Spleen (tissue), 11 donors: Measurements from ENCODE around the gene ZMYND15. TPM values are rescaled to one million over a fixed set of nuclear protein-coding genes. Genes with fewer than 3 reads are reported as not detected.
A peak's percentile ranks its signal among the peaks of the same experiment; 100 is the strongest.

Source experiments
- DNase-seq: peaks from one replicate; pipeline ENCODE4 v3.0.0-alpha.2; 2020
- H3K27ac ChIP-seq, 8 donors: fragments of 200-600 bp; sonication (generic) in 7 of 8; 1 replicate in 4 of 8; 2 replicates in 4 of 8; pipeline versions ENCODE4 v1.5.0 to v1.8.0; 2016 to 2021; ENCODE audit warnings: inconsistent platforms in 4 of 8, mild to moderate bottlenecking in 4 of 8, moderate library complexity in 1 of 8
- H3K27me3 ChIP-seq, 7 donors: fragments of 200-600 bp; sonication (generic) in 6 of 7; replicated peaks in 1 of 7; 1 replicate in 4 of 7; 2 replicates in 3 of 7; pipeline versions ENCODE4 v1.5.0 to v1.8.0; 2016 to 2021; ENCODE audit warnings: inconsistent platforms in 3 of 7, mild to moderate bottlenecking in 1 of 7
- H3K36me3 ChIP-seq, 6 donors: fragments of 200-600 bp; sonication (generic) in 5 of 6; 1 replicate in 4 of 6; 2 replicates in 2 of 6; pipeline versions ENCODE4 v1.5.0 to v1.8.0; 2016 to 2021; ENCODE audit warnings: inconsistent platforms in 2 of 6
- H3K4me1 ChIP-seq, 6 donors: fragments of 200-600 bp; sonication (generic) in 5 of 6; 1 replicate in 3 of 6; 2 replicates in 3 of 6; pipeline versions ENCODE4 v1.5.0 to v1.8.0; 2016 to 2021; ENCODE audit warnings: inconsistent platforms in 3 of 6
- H3K4me3 ChIP-seq, 8 donors: fragments of 200-600 bp; sonication (generic) in 7 of 8; 1 replicate in 4 of 8; 2 replicates in 4 of 8; pipeline versions ENCODE4 v1.5.0 to v1.8.0; 2016 to 2021; ENCODE audit warnings: inconsistent platforms in 4 of 8, mild to moderate bottlenecking in 4 of 8, moderate library complexity in 2 of 8
- H3K9me3 ChIP-seq, 8 donors: fragments of 200-600 bp; sonication (generic) in 7 of 8; 1 replicate in 4 of 8; 2 replicates in 4 of 8; pipeline versions ENCODE4 v1.5.0 to v1.8.0; 2016 to 2021; ENCODE audit warnings: inconsistent platforms in 4 of 8
- POLR2A ChIP-seq, 3 donors: fragments of 450-650 bp; IDR thresholded peaks; one replicate each; pipeline ENCODE4 v1.5.1; 2017; ENCODE audit warnings: antibody characterized with exemption in 3 of 3, mild to moderate bottlenecking in 1 of 3
- POLR2AphosphoS5 ChIP-seq, 3 donors: sonication (generic); formaldehyde crosslinking; IDR thresholded peaks; one replicate each; pipeline ENCODE4 v1.5.1; 2017; ENCODE audit warnings: antibody characterized with exemption in 3 of 3
- WGBS, 5 donors: extraction: QIAGEN DNeasy Blood & Tissue Kit in 3 of 5; methylation state at CpG; one replicate each; pipeline versions ENCODE4 v1.1.5 to v1.1.7; 2013 to 2018; 5-methylcytosine and 5-hydroxymethylcytosine counted together
- intact Hi-C: fragments of 100-400 bp; cut with DNase I; formaldehyde crosslinking; loops from one replicate; pipeline ENCODE4 v1.15.0; 2023; ENCODE audit warnings: low total_unique reads
- polyA plus RNA-seq, 3 donors: library from polyadenylated mRNA; stranded (reverse); fragments of 200-250 nt; gene quantifications; one replicate each; pipeline ENCODE4 v1.2.1, GENCODE V29; 2013
- total RNA-seq, 7 donors: library from RNA; depleted of rRNA in 3 of 7; stranded (reverse); fragments of >200 nt in 3 of 7; fragmentation: NEBNext Ultra II Directional in 4 of 7; extraction: Animal tissue kit (Norgen Biotek cat#: 25700) in 4 of 7; gene quantifications; one replicate each; pipeline versions ENCODE4 v1.1.0 to v1.2.1, GENCODE V29; 2016 to 2021
- TF ChIP-seq, protein P1 (sequence below), 11 experiments: fragments of 200-600 bp in 7 of 11; fragments of 450-650 bp in 4 of 11; sonication (generic) in 4 of 11; IDR thresholded peaks in 8 of 11; conservative IDR thresholded peaks in 3 of 11; 1 replicate in 7 of 11; 2 replicates in 4 of 11; pipeline versions ENCODE4 v1.4.0 to v1.8.0; 2016 to 2021; ENCODE audit warnings: antibody characterized with exemption in 11 of 11, inconsistent platforms in 4 of 11, mild to moderate bottlenecking in 1 of 11
- donor health status: healthy with polysubstance abuse.
- donor health status: DM: no; HTN: no; CAD: no; lungs with moderate emphysema.
- donor health status: DM: no; HTN: no; CAD: no.
- donor health status: Bipolar disorder and iron deficiency.
- donor health status: healthy.
- donor health status: DM: no; HTN: no; CAD: no.
- donor health status: DM: yes; HTN: yes; CAD: no.

Gene ZMYND15
- total and polyA plus RNA-seq, 10 donors = 1.8 to 11.5 (median 4.1) TPM

DNA sequence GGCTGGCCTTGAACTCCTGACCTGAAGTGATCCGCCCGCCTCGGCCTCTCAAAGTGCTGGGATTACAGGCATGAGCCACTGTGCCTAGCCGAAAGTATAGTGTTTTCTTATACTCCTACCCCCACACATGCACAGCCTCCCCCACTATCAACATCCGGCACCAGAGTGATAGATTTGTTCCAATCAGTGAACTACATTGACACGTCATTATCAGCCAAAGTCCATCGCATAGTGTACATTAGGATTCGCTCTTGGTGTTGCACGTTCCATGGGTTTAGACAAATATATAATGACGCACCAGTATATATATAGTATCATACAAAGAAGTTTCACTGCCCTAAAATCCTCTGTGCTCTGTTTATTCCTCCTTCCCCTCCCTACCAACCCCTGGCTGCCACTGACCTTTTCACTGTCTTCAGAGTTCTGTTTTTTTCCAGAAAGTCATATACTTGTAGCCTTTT is 20.2 kb downstream of the ZMYND15 start:
- H3K9me3 ChIP-seq = no peaks in the 10 kb centered on the region
- no peak for DNase-seq
- intact Hi-C loops = no loop called here
- 68 to 82% (median 73%) methylated on average over 9 to 10 of the region's 10 CpGs for WGBS, 5 donors
- peak overlapping the region in 5 of 8 donors; percentile 34 to 66 (median 54) for H3K27ac ChIP-seq
- peaks cover 0 to 16% (median 0%) of the 10 kb centered on the region in 7 donors for H3K27me3 ChIP-seq
- H3K36me3 ChIP-seq = no peaks in the 10 kb centered on the region
- TF ChIP-seq POLR2AphosphoS5 (IDR thresholded peaks at IDR 0.05) = peak in 1 of 3 donors; percentile 44
- TF ChIP-seq, protein P1, sequence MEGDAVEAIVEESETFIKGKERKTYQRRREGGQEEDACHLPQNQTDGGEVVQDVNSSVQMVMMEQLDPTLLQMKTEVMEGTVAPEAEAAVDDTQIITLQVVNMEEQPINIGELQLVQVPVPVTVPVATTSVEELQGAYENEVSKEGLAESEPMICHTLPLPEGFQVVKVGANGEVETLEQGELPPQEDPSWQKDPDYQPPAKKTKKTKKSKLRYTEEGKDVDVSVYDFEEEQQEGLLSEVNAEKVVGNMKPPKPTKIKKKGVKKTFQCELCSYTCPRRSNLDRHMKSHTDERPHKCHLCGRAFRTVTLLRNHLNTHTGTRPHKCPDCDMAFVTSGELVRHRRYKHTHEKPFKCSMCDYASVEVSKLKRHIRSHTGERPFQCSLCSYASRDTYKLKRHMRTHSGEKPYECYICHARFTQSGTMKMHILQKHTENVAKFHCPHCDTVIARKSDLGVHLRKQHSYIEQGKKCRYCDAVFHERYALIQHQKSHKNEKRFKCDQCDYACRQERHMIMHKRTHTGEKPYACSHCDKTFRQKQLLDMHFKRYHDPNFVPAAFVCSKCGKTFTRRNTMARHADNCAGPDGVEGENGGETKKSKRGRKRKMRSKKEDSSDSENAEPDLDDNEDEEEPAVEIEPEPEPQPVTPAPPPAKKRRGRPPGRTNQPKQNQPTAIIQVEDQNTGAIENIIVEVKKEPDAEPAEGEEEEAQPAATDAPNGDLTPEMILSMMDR (IDR thresholded peaks at IDR 0.05 in 8 of 11, conservative IDR thresholded peaks at IDR 0.05 in 3 of 11) = no peak
- no peak overlapping the region for H3K4me3 ChIP-seq
- H3K4me1 ChIP-seq = peaks cover 0 to 12% (median 5%) of the 10 kb centered on the region in 6 donors

DNA sequence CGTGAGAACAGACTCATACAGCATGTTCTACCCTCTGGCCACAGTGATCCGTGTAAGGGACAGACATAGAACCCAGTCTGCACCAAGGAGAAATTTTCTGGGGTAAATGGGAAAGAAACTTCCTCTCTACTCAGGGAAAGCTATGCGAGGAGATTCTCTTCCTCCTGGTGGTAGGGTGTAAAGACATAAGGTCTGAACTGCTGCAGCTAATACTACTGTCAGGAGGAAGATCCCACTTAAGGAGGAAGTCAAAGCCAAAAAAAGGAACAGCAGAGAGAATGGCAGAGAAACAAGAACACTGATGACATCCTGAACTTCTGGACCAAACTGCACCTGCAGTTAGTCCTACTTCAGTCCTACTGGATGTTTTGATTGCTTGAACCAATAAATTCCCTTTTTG is 25.0 kb downstream of the ZMYND15 start:
- H3K27me3 ChIP-seq = peaks cover 0 to 5% (median 0%) of the 10 kb centered on the region in 7 donors
- no peaks in the 10 kb centered on the region for H3K9me3 ChIP-seq
- H3K4me1 ChIP-seq = peaks cover 0 to 28% (median 7%) of the 10 kb centered on the region in 6 donors
- TF ChIP-seq POLR2A (IDR thresholded peaks at IDR 0.05) (no peak), POLR2AphosphoS5 (IDR thresholded peaks at IDR 0.05) (peak in 1 of 3 donors; percentile 53)
- TF ChIP-seq, protein P1 (IDR thresholded peaks at IDR 0.05 in 8 of 11, conservative IDR thresholded peaks at IDR 0.05 in 3 of 11) = peak in 2 of 11 experiments; percentile 19 to 40
- peak overlapping the region in 1 of 8 donors; percentile 3 for H3K4me3 ChIP-seq
- no peak for DNase-seq
- no peaks in the 10 kb centered on the region for H3K36me3 ChIP-seq
- WGBS, 5 donors = 36 to 47% (median 40%) methylated on average over 3 of the region's 3 CpGs
- intact Hi-C loops = no loop called here
- H3K27ac ChIP-seq = peak overlapping the region in 6 of 8 donors; percentile 69 to 87 (median 82)

- Histone ChIP-seq H3K4me1 (peaks cover 0 to 30% (median 7%) of the 10 kb centered on the region in 6 donors), H3K36me3 (no peaks in the 10 kb centered on the region), H3K27ac (peak overlapping the region in 7 of 8 donors; percentile 41 to 87 (median 77)), H3K27me3 (no peaks in the 10 kb centered on the region), H3K4me3 (no peak overlapping the region), H3K9me3 (no peaks in the 10 kb centered on the region)
- WGBS, 5 donors = 46 to 66% (median 55%) methylated on average over 3 of the region's 3 CpGs
- no peak for DNase-seq
- intact Hi-C loops = no loop called here
- TF ChIP-seq, protein P1 (IDR thresholded peaks at IDR 0.05 in 8 of 11, conservative IDR thresholded peaks at IDR 0.05 in 3 of 11) = no peak
- peak in 1 of 3 donors; percentile 43 for TF ChIP-seq POLR2AphosphoS5 (IDR thresholded peaks at IDR 0.05)
These were observed 26.6 kb downstream of the ZMYND15 start for GRCh38 chr17:4766201-4766600.

GRCh38 chr17:4766723-4767122 is 27.1 kb downstream of the ZMYND15 start:
- TF ChIP-seq, protein P1 (IDR thresholded peaks at IDR 0.05 in 8 of 11, conservative IDR thresholded peaks at IDR 0.05 in 3 of 11) = no peak
- TF ChIP-seq POLR2A (IDR thresholded peaks at IDR 0.05) (no peak), POLR2AphosphoS5 (IDR thresholded peaks at IDR 0.05) (no peak)
- intact Hi-C loops = no loop called here
- peaks cover 0 to 35% (median 9%) of the 10 kb centered on the region in 6 donors for H3K4me1 ChIP-seq
- no peaks in the 10 kb centered on the region for H3K36me3 ChIP-seq
- H3K27me3 ChIP-seq = no peaks in the 10 kb centered on the region
- H3K27ac ChIP-seq = peak overlapping the region in 6 of 8 donors; percentile 73 to 87 (median 82)
- WGBS, 5 donors = 70 to 76% (median 73%) methylated on average over 9 of the region's 9 CpGs
- DNase-seq = no peak
- no peaks in the 10 kb centered on the region for H3K9me3 ChIP-seq
- H3K4me3 ChIP-seq = no peak overlapping the region
